Keratinocyte (primary cell): ENCODE results near the gene STX17.

Experiments used
- EZH2 ChIP-seq: IDR thresholded peaks from one replicate; pipeline ENCODE4 v1.6.1; 2012; ENCODE audit warnings: inconsistent platforms, mild to moderate bottlenecking, low read length, moderate library complexity
- TF ChIP-seq, protein P1 (sequence below), 3 experiments: IDR thresholded peaks in 1 of 3; conservative IDR thresholded peaks in 1 of 3; optimal IDR thresholded peaks in 1 of 3; 2 replicates in 2 of 3; 3 replicates in 1 of 3; pipeline versions ENCODE3 to v1.5.1; 2011; ENCODE audit warnings: low read length in 3 of 3, mild to moderate bottlenecking in 3 of 3, moderate library complexity in 2 of 3, control low read depth in 1 of 3, inconsistent platforms in 1 of 3; ENCODE audit not compliant: insufficient read depth in 2 of 3; ENCODE audit errors: extremely low read depth in 1 of 3

DNA sequence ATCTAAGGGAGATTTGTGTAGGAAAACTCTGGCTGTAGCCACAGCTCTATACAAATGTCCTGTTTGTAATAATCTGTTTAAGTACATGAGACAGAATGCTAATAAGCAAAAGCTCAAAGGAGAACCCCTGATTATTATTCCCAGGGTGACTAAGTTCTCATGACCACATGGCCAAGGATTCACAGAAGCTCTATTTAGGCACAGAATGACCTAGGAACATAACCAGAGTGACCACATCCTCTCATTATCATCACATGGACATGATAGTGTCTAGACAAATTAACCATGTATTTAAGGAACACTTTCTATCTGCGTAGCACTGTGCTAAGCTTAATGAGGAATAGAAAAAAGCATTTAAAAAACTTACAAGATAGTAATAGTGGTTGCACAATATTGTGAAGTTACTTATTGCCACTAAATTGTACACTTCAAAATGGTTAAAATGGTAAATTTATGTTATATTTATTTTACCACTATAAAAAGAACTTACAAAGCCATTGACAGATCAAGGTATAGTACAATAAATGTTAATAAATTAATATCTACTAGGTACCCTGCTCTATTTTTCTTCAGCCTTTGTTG is 56.3 kb downstream of the STX17 start:
- TF ChIP-seq, protein P1, sequence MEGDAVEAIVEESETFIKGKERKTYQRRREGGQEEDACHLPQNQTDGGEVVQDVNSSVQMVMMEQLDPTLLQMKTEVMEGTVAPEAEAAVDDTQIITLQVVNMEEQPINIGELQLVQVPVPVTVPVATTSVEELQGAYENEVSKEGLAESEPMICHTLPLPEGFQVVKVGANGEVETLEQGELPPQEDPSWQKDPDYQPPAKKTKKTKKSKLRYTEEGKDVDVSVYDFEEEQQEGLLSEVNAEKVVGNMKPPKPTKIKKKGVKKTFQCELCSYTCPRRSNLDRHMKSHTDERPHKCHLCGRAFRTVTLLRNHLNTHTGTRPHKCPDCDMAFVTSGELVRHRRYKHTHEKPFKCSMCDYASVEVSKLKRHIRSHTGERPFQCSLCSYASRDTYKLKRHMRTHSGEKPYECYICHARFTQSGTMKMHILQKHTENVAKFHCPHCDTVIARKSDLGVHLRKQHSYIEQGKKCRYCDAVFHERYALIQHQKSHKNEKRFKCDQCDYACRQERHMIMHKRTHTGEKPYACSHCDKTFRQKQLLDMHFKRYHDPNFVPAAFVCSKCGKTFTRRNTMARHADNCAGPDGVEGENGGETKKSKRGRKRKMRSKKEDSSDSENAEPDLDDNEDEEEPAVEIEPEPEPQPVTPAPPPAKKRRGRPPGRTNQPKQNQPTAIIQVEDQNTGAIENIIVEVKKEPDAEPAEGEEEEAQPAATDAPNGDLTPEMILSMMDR (optimal IDR thresholded peaks at IDR 0.05 in 1 of 3, IDR thresholded peaks at IDR 0.05 in 1 of 3, conservative IDR thresholded peaks at IDR 0.05 in 1 of 3; ENCODE audit: extremely low read depth in 1 of 3, insufficient read depth in 2 of 3, low read length in 3 of 3): no peak
- no peak for TF ChIP-seq EZH2
